HG03139 (cell line): ENCODE results near the gene CHN1.

Experiments used
- ATAC-seq: cut with Tn5 transposase; IDR thresholded peaks from one replicate; pipeline ENCODE4 v1.9.1; 2021; ENCODE audit not compliant: unreplicated experiment

CHN1 gene

GRCh38 chr2:174771631-174772471, 233.3 kb downstream of the CHN1 start:
- ATAC-seq, result no peak

- ATAC-seq, result no peak
These were observed 234.0 kb downstream of the CHN1 start for GRCh38 chr2:174771136-174771535.

- ATAC-seq, result no peak
These were observed 236.6 kb downstream of the CHN1 start for GRCh38 chr2:174768557-174768956.

- ATAC-seq, result no peak
These were observed 238.9 kb downstream of the CHN1 start for GRCh38 chr2:174766271-174766670.

GRCh38 chr2:174765576-174765975, 239.6 kb downstream of the CHN1 start:
- no peak for ATAC-seq

- ATAC-seq, result no peak
These were observed 240.6 kb downstream of the CHN1 start, which contains the start of gene CHRNA1 for GRCh38 chr2:174764280-174765255. TSS of gene CHRNA1 (minus strand) at chr2:174764472. CDS start at chr2:174764394, 78 bp downstream.

GRCh38 chr2:174763780-174764179, 241.4 kb downstream of the CHN1 start:
- no peak for ATAC-seq

- no peak for ATAC-seq
These were observed 242.7 kb downstream of the CHN1 start for GRCh38 chr2:174762464-174762863.

GRCh38 chr2:174761837-174762236, 243.3 kb downstream of the CHN1 start:
- ATAC-seq, result no peak

GRCh38 chr2:174760845-174761473, 244.2 kb downstream of the CHN1 start:
- ATAC-seq, result no peak

GRCh38 chr2:174759381-174760065, 245.7 kb downstream of the CHN1 start:
- ATAC-seq, result no peak

- no peak for ATAC-seq
These were observed 248.4 kb downstream of the CHN1 start for GRCh38 chr2:174756743-174757142.

GRCh38 chr2:174753038-174753633, 252.0 kb downstream of the CHN1 start:
- ATAC-seq, result no peak

GRCh38 chr2:174752403-174753037, 252.7 kb downstream of the CHN1 start:
- ATAC-seq, result peak; percentile 80

GRCh38 chr2:174750923-174751441, 254.2 kb downstream of the CHN1 start:
- ATAC-seq, result no peak

GRCh38 chr2:174749793-174750192, 255.4 kb downstream of the CHN1 start:
- ATAC-seq, result no peak

GRCh38 chr2:174748948-174749347, 256.2 kb downstream of the CHN1 start:
- no peak for ATAC-seq
